Stimulated activated CD8-positive, alpha-beta memory T cell treated with anti-CD3 and anti-CD28 coated beads, Interleukin-12 subunit alpha, Interleukin-12 subunit beta, amount 100 ng/mL, for 1 hour (primary cell): Measurements from ENCODE around the gene EVX2.

Source experiments
- DNase-seq: peaks from one replicate; pipeline ENCODE4 v3.0.0-alpha.2; 2020; ENCODE audit warnings: low read depth

The EVX2 gene

GRCh38 chr2:176122052-176122682, 38.4 kb upstream of the EVX2 start:
- DNase-seq, result no peak

DNA sequence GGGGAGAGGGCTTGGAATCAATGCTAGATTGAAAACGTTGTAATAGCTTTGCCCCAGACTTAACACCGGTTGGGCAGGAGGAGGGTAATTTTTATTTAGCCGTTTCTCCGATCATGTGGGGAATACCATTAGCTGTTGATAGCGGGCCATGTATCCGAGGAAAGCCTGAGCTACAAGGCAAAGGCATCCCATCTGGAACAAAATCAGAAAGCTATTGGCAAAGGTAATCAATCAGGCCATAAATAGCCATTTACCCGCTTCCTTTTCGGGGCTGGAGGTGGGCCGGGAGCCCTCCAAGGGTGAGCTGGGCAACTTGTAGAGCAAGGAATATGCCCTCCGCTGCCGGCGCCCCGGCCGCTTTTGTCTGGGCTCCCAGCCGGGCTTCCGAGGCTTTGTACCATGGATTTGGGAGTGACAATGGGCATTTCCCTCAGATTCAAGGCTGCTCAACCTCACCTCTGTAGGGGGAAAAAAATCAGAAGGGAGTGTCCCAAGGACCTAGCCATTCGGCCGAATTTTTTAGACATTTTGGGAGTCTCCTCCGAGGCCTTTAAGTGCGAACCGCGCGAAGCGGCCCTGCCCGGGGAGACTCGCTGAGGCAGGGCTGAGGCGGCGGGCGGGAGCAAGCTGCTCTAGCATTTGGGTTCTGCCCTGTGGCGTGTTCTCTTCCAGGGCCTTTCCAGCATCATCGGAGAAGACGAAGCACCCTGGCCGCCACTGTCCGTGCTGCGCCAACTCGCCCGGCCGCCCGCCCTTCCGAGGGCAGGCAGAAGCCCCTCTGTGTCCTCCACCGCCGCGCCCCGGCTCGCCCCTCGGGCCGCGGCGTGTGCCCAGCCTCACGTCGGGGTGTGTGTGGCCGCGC, 37.7 kb upstream of the EVX2 start:
- DNase-seq, result no peak

- no peak for DNase-seq
These were observed 36.8 kb upstream of the EVX2 start for GRCh38 chr2:176120364-176121189.

GRCh38 chr2:176118601-176119339, 35.0 kb upstream of the EVX2 start:
- DNase-seq, result no peak

GRCh38 chr2:176117823-176118371, 34.1 kb upstream of the EVX2 start:
- DNase-seq, result no peak

DNA sequence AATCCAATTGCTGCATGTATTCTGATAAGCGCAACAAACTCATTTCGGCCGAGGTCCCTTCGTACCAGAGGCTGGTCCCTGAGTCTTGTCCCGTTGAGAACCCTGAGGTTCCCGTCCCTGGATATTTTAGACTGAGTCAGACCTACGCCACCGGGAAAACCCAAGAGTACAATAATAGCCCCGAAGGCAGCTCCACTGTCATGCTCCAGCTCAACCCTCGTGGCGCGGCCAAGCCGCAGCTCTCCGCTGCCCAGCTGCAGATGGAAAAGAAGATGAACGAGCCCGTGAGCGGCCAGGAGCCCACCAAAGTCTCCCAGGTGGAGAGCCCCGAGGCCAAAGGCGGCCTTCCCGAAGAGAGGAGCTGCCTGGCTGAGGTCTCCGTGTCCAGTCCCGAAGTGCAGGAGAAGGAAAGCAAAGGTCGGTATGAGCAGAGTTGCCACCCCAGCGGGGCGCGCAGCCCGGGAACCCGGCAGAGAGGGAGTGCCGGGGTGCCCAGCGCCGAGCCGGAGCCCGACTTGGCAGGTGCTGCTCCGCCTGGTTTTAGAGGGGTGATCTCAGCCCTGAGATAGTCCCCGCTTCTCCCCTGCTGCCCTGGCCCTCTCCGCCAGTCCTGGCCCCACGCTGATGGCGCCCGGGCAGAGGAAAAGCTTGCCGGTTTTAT, 33.5 kb upstream of the EVX2 start:
- DNase-seq, result no peak

GRCh38 chr2:176115883-176116813, 32.4 kb upstream of the EVX2 start, which contains the start of gene HOXD10:
Gene HOXD10 (plus strand): TSS chr2:176116778. CDS start chr2:176116834, 56 bp downstream.
- DNase-seq, result no peak

DNA sequence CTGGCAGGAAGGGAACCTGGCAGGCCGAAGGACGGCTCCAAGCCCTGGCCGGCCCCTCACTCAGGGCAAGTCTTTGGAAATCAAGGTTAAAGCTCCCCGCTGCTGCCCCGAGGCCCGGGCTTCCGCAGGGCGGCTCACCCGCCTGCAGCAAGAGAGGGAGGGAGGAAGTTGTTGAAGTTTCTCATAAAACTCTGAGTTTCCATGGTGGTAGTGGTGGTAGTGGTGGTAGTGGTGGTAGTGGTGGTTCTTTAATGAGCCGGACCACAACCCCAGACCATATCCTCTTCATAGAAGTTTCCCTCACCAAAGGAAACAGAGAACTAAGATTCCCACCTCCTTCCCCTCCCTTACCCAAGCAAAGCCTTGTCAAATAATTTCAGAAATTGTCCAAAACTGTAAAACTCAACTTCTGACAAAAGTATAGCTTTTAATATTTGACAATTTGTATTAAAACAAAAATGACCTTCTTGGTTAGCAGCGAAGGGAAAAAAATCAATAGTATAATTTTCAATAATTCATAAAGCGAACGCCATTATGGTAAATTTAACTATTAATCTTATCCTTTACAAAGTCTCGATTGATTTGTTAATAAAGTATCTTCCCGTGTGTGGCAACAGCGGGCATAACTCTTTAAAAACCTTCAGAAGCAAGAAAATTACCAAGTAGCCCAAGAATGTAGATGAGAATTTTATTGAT, 31.3 kb upstream of the EVX2 start:
- DNase-seq, result no peak

GRCh38 chr2:176114120-176114929, 30.6 kb upstream of the EVX2 start:
- DNase-seq, result no peak

- no peak for DNase-seq
These were observed 28.9 kb upstream of the EVX2 start for GRCh38 chr2:176112375-176113302.

DNA sequence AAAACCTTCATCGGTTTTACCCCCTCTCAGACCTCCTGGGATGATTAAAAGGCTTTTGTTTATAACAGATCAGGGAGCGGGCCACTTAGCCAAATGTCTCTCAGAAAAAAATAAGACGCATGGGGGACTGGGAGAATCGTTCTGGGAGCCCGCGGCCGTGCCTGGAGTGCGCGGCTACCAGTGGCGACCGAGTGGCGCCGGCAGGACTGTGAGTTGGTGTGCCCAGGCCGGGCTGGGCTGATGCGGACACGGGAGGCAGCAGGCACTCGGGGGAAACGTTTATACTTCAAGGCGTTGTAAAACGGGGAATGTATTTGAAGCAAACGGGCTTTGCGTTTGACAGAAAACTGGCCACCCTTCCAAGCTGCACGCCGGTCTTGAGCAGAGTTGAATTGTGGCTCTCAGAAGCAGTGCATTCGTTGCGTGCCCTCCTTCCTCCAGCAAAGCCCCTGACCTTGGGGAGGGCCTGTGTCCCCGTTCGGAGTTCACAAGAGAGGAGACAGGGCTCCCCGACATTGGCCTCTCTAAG, 28.1 kb upstream of the EVX2 start:
- DNase-seq, result no peak

DNA sequence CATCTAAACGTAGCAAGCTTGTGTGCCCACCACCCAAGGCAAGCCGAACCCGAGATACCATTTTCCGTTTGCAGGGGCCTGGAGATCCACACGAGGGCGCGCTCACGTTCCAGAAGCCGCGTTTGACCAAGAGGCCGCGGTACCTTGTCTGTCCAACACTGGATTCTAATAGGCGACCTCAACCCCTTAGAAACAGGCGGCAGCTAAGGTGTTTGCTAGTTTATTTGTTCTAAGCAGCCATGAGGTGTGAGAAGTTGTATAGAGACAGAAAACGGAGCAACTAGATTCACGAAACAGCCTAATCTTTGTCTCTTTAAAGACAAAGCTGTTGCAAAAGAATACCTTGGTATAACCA, 27.5 kb upstream of the EVX2 start:
- no peak for DNase-seq

GRCh38 chr2:176110415-176111308, 26.9 kb upstream of the EVX2 start:
- no peak for DNase-seq

DNA sequence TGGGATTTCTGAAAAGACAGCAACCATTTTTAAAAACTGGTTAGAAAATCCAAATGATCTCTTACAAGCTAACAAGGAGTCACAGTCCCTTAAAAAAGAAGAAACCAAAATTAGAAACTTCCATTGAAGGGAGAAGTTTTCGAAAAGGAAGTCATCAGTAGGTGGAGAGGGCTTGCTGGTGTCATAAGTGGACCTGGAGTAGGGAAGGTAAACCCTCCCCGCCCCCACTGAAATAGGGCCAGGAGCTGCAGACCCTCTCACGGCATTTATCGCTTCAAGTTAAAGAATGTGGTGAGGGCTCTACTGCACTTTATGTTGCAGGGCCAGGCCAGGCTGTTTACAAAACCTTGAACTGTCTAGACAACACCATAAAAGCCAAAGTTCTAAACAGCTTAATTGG, 26.2 kb upstream of the EVX2 start:
- DNase-seq, result no peak

DNA sequence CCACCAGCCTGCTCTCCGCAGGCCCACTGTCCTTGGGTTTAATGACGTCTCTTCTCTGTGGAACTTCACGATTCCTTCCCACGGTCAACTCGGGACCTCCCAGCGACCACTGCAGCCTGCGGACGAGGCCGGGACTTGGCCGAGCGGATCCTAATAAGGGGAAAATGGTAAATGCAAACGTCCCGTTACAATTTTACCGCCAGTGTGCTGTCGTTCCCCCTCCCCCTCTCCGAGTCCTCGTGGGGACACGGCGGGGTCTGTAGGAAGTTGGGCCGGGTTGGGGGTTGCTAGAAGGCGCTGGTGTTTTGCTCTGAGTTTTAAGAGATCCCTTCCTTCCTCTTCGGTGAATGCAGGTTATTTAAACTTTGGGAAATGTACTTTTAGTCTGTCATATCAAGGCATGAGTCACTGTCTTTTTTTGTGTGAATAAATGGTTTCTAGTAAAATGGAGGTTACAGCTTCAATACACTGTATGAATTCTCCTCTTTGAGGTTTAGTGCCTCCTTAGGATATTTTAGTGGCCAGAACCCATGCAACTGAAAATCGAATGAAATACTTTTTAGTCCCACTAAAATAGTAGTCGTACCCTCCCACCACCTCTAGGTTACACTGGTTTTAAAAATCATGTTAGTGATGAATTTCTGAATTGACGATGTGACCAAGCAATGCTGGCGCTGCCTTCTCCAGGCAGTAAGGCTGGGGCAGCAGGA, 25.6 kb upstream of the EVX2 start:
- no peak for DNase-seq
